GM23338 (cell line): Measurements from ENCODE around the gene TRIM13.

ENCODE experiments used
- ZNF114 ChIP-seq: fragments of 250-450 bp; sonication (Bioruptor Pico); IDR thresholded peaks from 2 replicates; pipeline ENCODE4 v1.5.0; 2020; ENCODE audit warnings: mild to moderate bottlenecking, moderate library complexity
- TF ChIP-seq, protein P1 (sequence below), 2 experiments: fragments of 200-600 bp in 1 of 2; sonication (generic) in 1 of 2; conservative IDR thresholded peaks; 2 replicates each; pipeline versions ENCODE4 v1.5.1 to v1.6.1; 2016 to 2017; ENCODE audit warnings: antibody characterized with exemption in 2 of 2, low read depth in 2 of 2, mild to moderate bottlenecking in 2 of 2, moderate library complexity in 1 of 2
- TF ChIP-seq, protein P2 (sequence below): IDR thresholded peaks from one replicate; pipeline ENCODE4 v1.6.1; 2018; ENCODE audit warnings: antibody characterized with exemption; ENCODE audit not compliant: unreplicated experiment

DNA sequence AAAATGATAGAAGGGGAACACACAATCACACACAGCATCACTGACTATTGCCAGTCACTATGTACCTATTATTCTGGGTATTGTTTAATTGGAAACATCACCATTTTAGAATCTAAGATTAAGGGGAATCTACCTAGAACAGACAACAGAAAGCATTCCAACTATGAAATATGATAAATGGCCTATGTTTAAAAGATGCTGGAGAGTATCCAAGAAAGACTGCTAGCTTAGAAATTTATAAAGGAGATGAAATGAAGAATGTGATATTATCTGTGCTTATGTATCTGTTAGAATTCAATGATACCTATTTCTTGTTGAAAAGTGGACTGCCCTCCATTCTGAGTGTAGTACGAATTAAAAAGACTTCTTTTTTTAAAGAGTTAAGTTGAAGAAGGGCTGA is 68.9 kb downstream of the TRIM13 start:
- TF ChIP-seq, protein P1, sequence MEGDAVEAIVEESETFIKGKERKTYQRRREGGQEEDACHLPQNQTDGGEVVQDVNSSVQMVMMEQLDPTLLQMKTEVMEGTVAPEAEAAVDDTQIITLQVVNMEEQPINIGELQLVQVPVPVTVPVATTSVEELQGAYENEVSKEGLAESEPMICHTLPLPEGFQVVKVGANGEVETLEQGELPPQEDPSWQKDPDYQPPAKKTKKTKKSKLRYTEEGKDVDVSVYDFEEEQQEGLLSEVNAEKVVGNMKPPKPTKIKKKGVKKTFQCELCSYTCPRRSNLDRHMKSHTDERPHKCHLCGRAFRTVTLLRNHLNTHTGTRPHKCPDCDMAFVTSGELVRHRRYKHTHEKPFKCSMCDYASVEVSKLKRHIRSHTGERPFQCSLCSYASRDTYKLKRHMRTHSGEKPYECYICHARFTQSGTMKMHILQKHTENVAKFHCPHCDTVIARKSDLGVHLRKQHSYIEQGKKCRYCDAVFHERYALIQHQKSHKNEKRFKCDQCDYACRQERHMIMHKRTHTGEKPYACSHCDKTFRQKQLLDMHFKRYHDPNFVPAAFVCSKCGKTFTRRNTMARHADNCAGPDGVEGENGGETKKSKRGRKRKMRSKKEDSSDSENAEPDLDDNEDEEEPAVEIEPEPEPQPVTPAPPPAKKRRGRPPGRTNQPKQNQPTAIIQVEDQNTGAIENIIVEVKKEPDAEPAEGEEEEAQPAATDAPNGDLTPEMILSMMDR (conservative IDR thresholded peaks at IDR 0.05; ENCODE audit: low read depth in 2 of 2) = no peak
- TF ChIP-seq ZNF114 (CRISPR knock-in tag) = no peak
- TF ChIP-seq, protein P2, sequence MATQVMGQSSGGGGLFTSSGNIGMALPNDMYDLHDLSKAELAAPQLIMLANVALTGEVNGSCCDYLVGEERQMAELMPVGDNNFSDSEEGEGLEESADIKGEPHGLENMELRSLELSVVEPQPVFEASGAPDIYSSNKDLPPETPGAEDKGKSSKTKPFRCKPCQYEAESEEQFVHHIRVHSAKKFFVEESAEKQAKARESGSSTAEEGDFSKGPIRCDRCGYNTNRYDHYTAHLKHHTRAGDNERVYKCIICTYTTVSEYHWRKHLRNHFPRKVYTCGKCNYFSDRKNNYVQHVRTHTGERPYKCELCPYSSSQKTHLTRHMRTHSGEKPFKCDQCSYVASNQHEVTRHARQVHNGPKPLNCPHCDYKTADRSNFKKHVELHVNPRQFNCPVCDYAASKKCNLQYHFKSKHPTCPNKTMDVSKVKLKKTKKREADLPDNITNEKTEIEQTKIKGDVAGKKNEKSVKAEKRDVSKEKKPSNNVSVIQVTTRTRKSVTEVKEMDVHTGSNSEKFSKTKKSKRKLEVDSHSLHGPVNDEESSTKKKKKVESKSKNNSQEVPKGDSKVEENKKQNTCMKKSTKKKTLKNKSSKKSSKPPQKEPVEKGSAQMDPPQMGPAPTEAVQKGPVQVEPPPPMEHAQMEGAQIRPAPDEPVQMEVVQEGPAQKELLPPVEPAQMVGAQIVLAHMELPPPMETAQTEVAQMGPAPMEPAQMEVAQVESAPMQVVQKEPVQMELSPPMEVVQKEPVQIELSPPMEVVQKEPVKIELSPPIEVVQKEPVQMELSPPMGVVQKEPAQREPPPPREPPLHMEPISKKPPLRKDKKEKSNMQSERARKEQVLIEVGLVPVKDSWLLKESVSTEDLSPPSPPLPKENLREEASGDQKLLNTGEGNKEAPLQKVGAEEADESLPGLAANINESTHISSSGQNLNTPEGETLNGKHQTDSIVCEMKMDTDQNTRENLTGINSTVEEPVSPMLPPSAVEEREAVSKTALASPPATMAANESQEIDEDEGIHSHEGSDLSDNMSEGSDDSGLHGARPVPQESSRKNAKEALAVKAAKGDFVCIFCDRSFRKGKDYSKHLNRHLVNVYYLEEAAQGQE = no peak
